ENCODE measurements around the gene SUGP1.

Gene SUGP1

DNA sequence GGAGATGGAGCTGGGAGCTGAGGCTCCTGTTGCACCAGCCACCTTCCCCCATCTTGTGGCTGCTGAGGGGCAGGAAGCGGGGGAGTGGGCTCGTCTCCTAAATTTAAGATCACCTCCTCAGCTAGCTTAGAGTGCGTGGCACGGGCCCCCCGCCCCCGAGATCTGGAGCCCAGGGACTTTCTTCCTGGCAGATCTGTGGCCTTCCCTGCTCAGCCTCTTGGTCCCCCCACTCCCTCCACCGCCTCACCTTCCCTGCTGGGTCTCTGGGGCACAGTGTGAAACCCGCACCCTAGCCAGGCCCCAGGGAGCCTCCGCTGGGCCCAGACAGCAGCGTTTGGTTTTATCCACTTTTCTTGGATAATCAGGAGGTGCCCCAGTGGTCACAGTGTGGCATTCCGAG is 36.2 kb upstream of the SUGP1 start:
- peaks cover 9% of the 10 kb centered on the region for H3F3A ChIP-seq (ENCODE audit: control insufficient read depth, insufficient read depth)
- no peaks in the 10 kb centered on the region for H3K9me2 ChIP-seq (replicated peaks; ENCODE audit: control insufficient read depth, low read length)
- H3K79me2 ChIP-seq (ENCODE audit: control insufficient read depth, low read length): no peaks in the 10 kb centered on the region
- H3K4me1 ChIP-seq (ENCODE audit: control insufficient read depth, low read length): peaks cover 12% of the 10 kb centered on the region
- H3K9me3 ChIP-seq (ENCODE audit: control insufficient read depth, insufficient read depth, low read length): no peaks in the 10 kb centered on the region
- H3K27ac ChIP-seq (ENCODE audit: low read depth, low read length): no peak overlapping the region
- peaks cover 50% of the 10 kb centered on the region for H3K36me3 ChIP-seq (ENCODE audit: control insufficient read depth, low read length)
- TF ChIP-seq EZH2phosphoT487 (IDR thresholded peaks at IDR 0.05; ENCODE audit: borderline replicate concordance, low read length): no peak
- no peak for TF ChIP-seq CTCF (IDR thresholded peaks at IDR 0.05; ENCODE audit: low read depth, low read length, poor library complexity, severe bottlenecking)
- H3K4me2 ChIP-seq (ENCODE audit: low read length): no peak overlapping the region
- no peaks in the 10 kb centered on the region for H3K27me3 ChIP-seq (ENCODE audit: control insufficient read depth, low read length)
- no peak overlapping the region for H3K4me3 ChIP-seq (ENCODE audit: low read length)
- H4K20me1 ChIP-seq (ENCODE audit: control insufficient read depth, insufficient read depth, low read depth, low read length): no peaks in the 10 kb centered on the region

- Histone ChIP-seq H3K4me2 (ENCODE audit: low read length) (no peak overlapping the region), H3K4me1 (ENCODE audit: control insufficient read depth, low read length) (peaks cover 4% of the 10 kb centered on the region), H4K20me1 (ENCODE audit: control insufficient read depth, insufficient read depth, low read depth, low read length) (no peaks in the 10 kb centered on the region), H3K27me3 (ENCODE audit: control insufficient read depth, low read length) (no peaks in the 10 kb centered on the region), H3K27ac (ENCODE audit: low read depth, low read length) (no peak overlapping the region), H3F3A (ENCODE audit: control insufficient read depth, insufficient read depth) (peaks cover 9% of the 10 kb centered on the region), H3K9me3 (ENCODE audit: control insufficient read depth, insufficient read depth, low read length) (no peaks in the 10 kb centered on the region), H3K36me3 (ENCODE audit: control insufficient read depth, low read length) (peaks cover 50% of the 10 kb centered on the region), H3K9me2 (replicated peaks; ENCODE audit: control insufficient read depth, low read length) (no peaks in the 10 kb centered on the region), H3K4me3 (ENCODE audit: low read length) (no peak overlapping the region), H3K79me2 (ENCODE audit: control insufficient read depth, low read length) (no peaks in the 10 kb centered on the region)
- no peak for TF ChIP-seq EZH2phosphoT487 (IDR thresholded peaks at IDR 0.05; ENCODE audit: borderline replicate concordance, low read length)
- no peak for TF ChIP-seq CTCF (IDR thresholded peaks at IDR 0.05; ENCODE audit: low read depth, low read length, poor library complexity, severe bottlenecking)
Measured at GRCh38 chr19:19355606-19356139, 35.4 kb upstream of the SUGP1 start.

DNA sequence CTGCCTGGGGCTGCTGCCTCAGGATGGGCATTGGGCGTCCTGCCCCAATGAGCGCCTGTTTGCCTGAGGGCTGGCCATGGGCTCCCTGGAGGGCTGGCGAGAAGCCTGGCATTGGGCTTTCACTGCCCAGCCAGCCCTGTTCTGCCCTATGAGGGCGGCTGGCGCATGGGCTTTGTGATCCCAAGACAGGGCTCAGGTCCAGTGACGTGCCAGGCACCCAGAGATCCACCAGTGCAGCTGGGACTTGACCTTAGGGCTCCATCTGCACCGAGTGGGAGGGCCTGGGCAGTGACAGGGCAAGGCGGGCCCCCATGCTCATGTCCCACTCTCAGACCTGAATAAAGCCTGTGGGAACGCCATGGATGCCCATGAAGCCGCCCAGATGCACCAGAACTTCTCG is 34.6 kb upstream of the SUGP1 start:
- Histone ChIP-seq H4K20me1 (ENCODE audit: control insufficient read depth, insufficient read depth, low read depth, low read length) (no peaks in the 10 kb centered on the region), H3K27ac (ENCODE audit: low read depth, low read length) (no peak overlapping the region), H3K79me2 (ENCODE audit: control insufficient read depth, low read length) (no peaks in the 10 kb centered on the region), H3K36me3 (ENCODE audit: control insufficient read depth, low read length) (peaks cover 50% of the 10 kb centered on the region), H3F3A (ENCODE audit: control insufficient read depth, insufficient read depth) (peaks cover 5% of the 10 kb centered on the region), H3K9me3 (ENCODE audit: control insufficient read depth, insufficient read depth, low read length) (no peaks in the 10 kb centered on the region), H3K27me3 (ENCODE audit: control insufficient read depth, low read length) (no peaks in the 10 kb centered on the region), H3K4me3 (ENCODE audit: low read length) (no peak overlapping the region), H3K9me2 (replicated peaks; ENCODE audit: control insufficient read depth, low read length) (no peaks in the 10 kb centered on the region), H3K4me2 (ENCODE audit: low read length) (no peak overlapping the region), H3K4me1 (ENCODE audit: control insufficient read depth, low read length) (no peaks in the 10 kb centered on the region)
- no peak for TF ChIP-seq EZH2phosphoT487 (IDR thresholded peaks at IDR 0.05; ENCODE audit: borderline replicate concordance, low read length)
- no peak for TF ChIP-seq CTCF (IDR thresholded peaks at IDR 0.05; ENCODE audit: low read depth, low read length, poor library complexity, severe bottlenecking)

Data from DOHH2 (cell line).